Measurements from ENCODE around the gene GRIK4. TPM values are rescaled to one million over a fixed set of nuclear protein-coding genes. Genes with fewer than 3 reads are reported as not detected.
"Not testable (repeated sequence)": the region's sequence is repeated elsewhere in the genome, so short reads cannot be mapped to it uniquely, and the experiment has no call there.

Gene GRIK4
- total RNA-seq, 1 donor from 2014 or later: 0.06 TPM

DNA sequence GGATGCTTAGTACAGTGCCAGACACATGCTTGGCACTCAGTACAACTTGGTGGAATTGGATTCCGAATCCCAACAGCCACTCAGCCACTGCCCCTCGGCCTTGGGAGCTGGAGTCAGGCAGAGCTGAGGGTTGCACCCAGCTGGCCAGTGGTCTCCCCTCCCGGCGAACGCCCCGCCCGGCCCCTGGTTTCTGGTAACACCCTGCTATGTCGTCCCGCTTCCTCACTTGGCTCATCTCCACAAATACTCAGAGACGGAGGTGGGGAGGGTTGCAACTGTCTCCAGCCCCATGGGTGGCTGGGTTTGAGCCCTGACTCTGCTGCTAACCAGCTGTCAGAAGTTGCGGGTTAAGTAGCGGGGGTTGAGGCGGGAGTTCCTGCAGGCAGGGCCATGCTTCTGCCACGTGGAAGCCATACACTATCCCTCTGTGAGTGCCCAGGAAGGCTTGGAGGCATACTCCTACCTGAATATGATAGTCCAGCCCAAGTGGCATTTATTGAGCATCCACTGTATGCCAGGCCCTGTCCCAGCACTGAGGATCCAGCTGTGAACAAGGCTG, 67.1 kb downstream of the GRIK4 start:
- DNase-seq (ENCODE audit: low read depth): no peak
- TF ChIP-seq, protein P1, sequence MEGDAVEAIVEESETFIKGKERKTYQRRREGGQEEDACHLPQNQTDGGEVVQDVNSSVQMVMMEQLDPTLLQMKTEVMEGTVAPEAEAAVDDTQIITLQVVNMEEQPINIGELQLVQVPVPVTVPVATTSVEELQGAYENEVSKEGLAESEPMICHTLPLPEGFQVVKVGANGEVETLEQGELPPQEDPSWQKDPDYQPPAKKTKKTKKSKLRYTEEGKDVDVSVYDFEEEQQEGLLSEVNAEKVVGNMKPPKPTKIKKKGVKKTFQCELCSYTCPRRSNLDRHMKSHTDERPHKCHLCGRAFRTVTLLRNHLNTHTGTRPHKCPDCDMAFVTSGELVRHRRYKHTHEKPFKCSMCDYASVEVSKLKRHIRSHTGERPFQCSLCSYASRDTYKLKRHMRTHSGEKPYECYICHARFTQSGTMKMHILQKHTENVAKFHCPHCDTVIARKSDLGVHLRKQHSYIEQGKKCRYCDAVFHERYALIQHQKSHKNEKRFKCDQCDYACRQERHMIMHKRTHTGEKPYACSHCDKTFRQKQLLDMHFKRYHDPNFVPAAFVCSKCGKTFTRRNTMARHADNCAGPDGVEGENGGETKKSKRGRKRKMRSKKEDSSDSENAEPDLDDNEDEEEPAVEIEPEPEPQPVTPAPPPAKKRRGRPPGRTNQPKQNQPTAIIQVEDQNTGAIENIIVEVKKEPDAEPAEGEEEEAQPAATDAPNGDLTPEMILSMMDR (conservative IDR thresholded peaks at IDR 0.05; ENCODE audit: low read depth, low read length): no peak
- no peak overlapping the region for H3K4me3 ChIP-seq (ENCODE audit: low read depth, low read length)

DNA sequence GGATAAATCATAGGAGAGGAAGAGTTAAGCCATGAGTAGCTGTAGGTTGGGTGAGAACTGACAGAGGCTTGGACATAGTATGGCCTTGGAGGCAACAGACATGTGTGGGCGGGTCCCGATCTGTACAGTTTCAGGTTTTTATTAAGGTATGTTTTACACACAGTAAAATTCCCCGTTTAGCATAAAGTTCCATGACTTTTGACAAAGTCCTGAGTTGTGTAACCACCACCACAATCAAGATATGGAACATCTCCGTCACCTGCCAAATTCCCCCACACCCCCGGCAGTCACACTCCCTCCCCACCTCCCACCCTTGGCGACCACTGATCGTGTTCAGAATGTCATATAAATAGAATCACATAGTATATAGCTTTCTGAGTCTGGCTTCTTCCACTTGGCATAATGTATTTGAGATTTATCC, 68.1 kb downstream of the GRIK4 start:
- no peak overlapping the region for H3K4me3 ChIP-seq (ENCODE audit: low read depth, low read length)
- no peak for DNase-seq (ENCODE audit: low read depth)
- TF ChIP-seq, protein P1 (conservative IDR thresholded peaks at IDR 0.05; ENCODE audit: low read depth, low read length): no peak

DNA sequence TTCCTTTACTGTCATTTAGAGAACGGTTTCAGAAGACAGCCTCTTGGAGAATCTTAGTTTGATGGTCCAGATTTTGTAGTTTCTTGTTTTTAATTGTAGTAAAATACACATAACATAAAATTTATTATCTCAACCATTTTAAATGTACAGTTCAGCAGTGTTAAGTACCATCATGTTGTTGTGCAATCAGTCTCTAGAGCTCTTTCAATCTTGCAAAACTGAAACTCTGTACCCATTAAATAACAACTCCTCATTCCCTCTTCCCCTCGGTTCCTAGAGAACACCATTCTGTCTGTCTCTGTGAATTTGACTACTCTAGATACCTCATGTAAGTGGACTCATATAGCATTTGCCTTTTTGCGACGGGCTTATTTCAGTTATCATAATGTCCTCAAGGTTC, 69.8 kb downstream of the GRIK4 start:
- TF ChIP-seq, protein P1 (conservative IDR thresholded peaks at IDR 0.05; ENCODE audit: low read depth, low read length): no peak
- no peak for DNase-seq (ENCODE audit: low read depth)
- no peak overlapping the region for H3K4me3 ChIP-seq (ENCODE audit: low read depth, low read length)

DNA sequence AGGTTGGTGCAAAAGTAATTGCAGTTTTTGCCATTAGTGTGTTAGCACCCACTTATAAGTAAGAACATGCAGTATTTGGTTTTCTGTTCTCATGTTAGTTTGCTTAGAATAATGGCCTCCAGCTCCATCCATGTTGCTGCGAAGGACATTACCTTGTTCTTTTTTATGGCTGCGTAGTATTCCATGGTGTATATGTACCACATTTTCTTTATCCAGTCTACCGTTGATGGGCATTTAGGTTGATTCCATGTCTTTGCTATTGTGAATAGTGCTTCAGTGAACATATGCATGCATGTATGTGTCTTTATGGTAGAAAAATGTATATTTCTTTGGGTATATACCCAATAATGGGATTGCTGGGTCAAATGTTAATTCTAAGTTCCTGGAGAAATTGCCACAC, 71.0 kb downstream of the GRIK4 start:
- not testable (repeated sequence) for DNase-seq (ENCODE audit: low read depth); H3K4me3 ChIP-seq (ENCODE audit: low read depth, low read length)

DNA sequence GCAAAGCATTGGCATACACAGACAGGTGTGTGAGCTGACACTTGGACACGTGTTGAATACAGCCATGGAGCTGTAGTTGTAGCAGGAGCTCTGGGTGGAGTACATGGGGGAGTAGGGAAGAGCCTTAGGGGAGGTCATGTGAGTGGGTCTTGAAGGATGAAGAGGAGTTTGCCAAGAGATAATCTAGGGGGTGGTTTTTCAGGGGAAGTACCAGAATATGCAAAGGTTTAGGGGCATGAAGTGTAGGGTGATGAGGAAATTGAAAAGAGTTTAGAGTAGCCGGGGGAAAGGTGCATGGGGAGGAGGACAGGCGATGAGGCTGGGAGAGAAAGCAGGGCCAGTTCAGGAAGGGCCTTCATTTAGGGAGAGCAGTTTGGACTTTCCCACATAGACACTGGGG, 74.5 kb downstream of the GRIK4 start:
- no peak for DNase-seq (ENCODE audit: low read depth)
- TF ChIP-seq, protein P1 (conservative IDR thresholded peaks at IDR 0.05; ENCODE audit: low read depth, low read length): no peak
- H3K4me3 ChIP-seq (ENCODE audit: low read depth, low read length): no peak overlapping the region

DNA sequence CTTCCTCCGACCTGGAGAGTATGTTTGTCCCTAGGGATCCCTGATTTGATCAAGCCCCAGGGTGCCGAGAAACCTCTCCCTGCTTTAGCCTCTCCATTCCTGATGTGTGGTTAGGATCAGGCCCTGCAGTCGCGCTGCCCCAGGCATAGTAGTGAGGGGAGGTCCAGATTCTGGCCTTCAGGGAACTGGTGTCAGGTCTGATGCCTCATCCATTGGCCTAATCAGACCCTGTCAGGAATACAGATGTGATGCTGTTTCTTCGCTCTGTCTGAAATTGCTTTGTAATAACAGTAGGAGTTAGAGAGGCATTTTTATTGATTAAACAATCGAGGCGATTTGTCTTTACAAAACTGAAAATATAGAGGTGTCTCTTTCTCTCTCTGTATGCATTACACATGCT, 75.2 kb downstream of the GRIK4 start:
- DNase-seq (ENCODE audit: low read depth): no peak
- TF ChIP-seq, protein P1 (conservative IDR thresholded peaks at IDR 0.05; ENCODE audit: low read depth, low read length): no peak
- H3K4me3 ChIP-seq (ENCODE audit: low read depth, low read length): no peak overlapping the region

DNA sequence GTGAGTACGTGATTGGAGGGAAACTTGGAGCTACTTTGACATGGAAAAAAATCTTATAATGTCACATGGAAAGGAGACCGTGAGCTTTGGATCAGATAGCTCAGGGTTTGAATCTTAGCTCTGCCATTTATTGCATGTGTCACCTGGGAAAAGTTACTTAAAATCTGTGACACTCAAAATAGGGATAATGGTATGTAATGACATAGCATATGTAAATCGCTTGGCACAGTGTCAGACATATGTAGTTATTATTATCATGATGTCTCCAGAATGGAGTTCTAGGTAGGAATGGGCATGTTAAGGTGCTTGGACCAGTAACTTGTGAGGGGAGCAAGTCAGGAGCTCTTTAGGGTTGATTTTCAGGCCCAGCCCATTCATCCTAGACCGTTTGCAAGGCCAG, 75.8 kb downstream of the GRIK4 start:
- H3K4me3 ChIP-seq (ENCODE audit: low read depth, low read length): no peak overlapping the region
- TF ChIP-seq, protein P1 (conservative IDR thresholded peaks at IDR 0.05; ENCODE audit: low read depth, low read length): no peak
- DNase-seq (ENCODE audit: low read depth): no peak
